PC-3 (cell line): ENCODE results near the gene PLCB4. TPM values are rescaled to one million over a fixed set of nuclear protein-coding genes. Genes with fewer than 3 reads are reported as not detected.

Experiments
- ATAC-seq: fragments of 200-7000 bp; cut with Tn5 transposase; 2 replicates; pipeline ENCODE4 v1.9.1; 2020; ENCODE audit warnings: mild to moderate bottlenecking, moderate library complexity
- BruUV-seq: library from RNA; stranded (reverse); fragments of 400-500 nt; replicated peaks from 2 replicates; lab custom pipeline; 2021; lab: Mats Ljungman, UMichigan
- CTCF ChIA-PET: fragments of 300-600 bp; sonication (Branson Sonifier 250); formaldehyde crosslinking; loops from one replicate; lab custom pipeline; 2022; ENCODE audit warnings: antibody characterized with exemption; lab: Charles Lee
- POLR2A ChIA-PET: fragments of 300-600 bp; sonication (Branson Sonifier 250); formaldehyde crosslinking; loops from one replicate; lab custom pipeline; 2022; ENCODE audit warnings: antibody characterized with exemption; ENCODE audit not compliant: unreplicated experiment; lab: Charles Lee
- DNase-seq: peaks from one replicate; pipeline ENCODE4 v3.0.0-alpha.2; 2015
- H2AFZ ChIP-seq: fragments of 300-600 bp; sonication (generic); 2 replicates; pipeline ENCODE4 v1.6.0; 2016; ENCODE audit warnings: antibody characterized with exemption, low read length
- H3F3A ChIP-seq: fragments of 300-600 bp; sonication (generic); one replicate; pipeline ENCODE4 v1.6.0; 2017; ENCODE audit warnings: antibody characterized with exemption, low read length, control low read depth, mild to moderate bottlenecking; ENCODE audit not compliant: unreplicated experiment
- H3K27ac ChIP-seq: fragments of 300-600 bp; sonication (generic); 2 replicates; pipeline ENCODE4 v1.5.1; 2016; ENCODE audit warnings: mild to moderate bottlenecking, low read length
- H3K27me3 ChIP-seq: fragments of 300-600 bp; sonication (generic); 2 replicates; pipeline ENCODE4 v1.6.1; 2016; ENCODE audit warnings: low read length, mixed read lengths
- H3K36me3 ChIP-seq: fragments of 300-600 bp; sonication (generic); 2 replicates; pipeline ENCODE4 v1.6.1; 2016; ENCODE audit warnings: low read depth, mixed run types, low read length, mixed read lengths
- H3K4me1 ChIP-seq: fragments of 300-600 bp; sonication (generic); 2 replicates; pipeline ENCODE4 v1.5.1; 2016; ENCODE audit warnings: low read length; ENCODE audit not compliant: insufficient read depth
- H3K4me2 ChIP-seq: fragments of 300-600 bp; sonication (generic); 2 replicates; pipeline ENCODE4 v1.6.0; 2016; ENCODE audit warnings: low read length
- H3K4me3 ChIP-seq: fragments of 300-600 bp; sonication (generic); 2 replicates; pipeline ENCODE4 v1.5.1; 2016; ENCODE audit warnings: mild to moderate bottlenecking, low read length, mixed read lengths
- H3K79me2 ChIP-seq: fragments of 300-600 bp; sonication (generic); 2 replicates; pipeline ENCODE4 v1.6.1; 2017; ENCODE audit warnings: low read length, mixed read lengths
- H3K9ac ChIP-seq: fragments of 300-600 bp; sonication (generic); 2 replicates; pipeline ENCODE4 v1.6.0; 2016; ENCODE audit warnings: mild to moderate bottlenecking, low read length
- H3K9me2 ChIP-seq: fragments of 300-600 bp; sonication (generic); replicated peaks from 2 replicates; pipeline ENCODE4 v1.6.1; 2016; ENCODE audit warnings: mixed run types, low read length, mixed read lengths
- H3K9me3 ChIP-seq: fragments of 300-600 bp; sonication (generic); 2 replicates; pipeline ENCODE4 v1.6.1; 2016; ENCODE audit warnings: low read length, mixed read lengths
- H4K20me1 ChIP-seq: fragments of 300-600 bp; sonication (generic); 2 replicates; pipeline ENCODE4 v1.6.1; 2016; ENCODE audit warnings: low read length, mixed read lengths
- EZH2 ChIP-seq: fragments of 300-600 bp; sonication (generic); IDR thresholded peaks from one replicate; pipeline ENCODE4 v1.6.1; 2017; ENCODE audit warnings: antibody characterized with exemption, mild to moderate bottlenecking, low read length; ENCODE audit not compliant: unreplicated experiment
- EZH2phosphoT487 ChIP-seq: fragments of 300-600 bp; sonication (generic); IDR thresholded peaks from 2 replicates; pipeline ENCODE4 v1.6.1; 2018; ENCODE audit warnings: mild to moderate bottlenecking, antibody characterized with exemption, low read length, borderline replicate concordance
- intact Hi-C: fragments of 100-400 bp; cut with micrococcal nuclease; formaldehyde crosslinking; loops from 2 replicates; pipeline ENCODE4 v1.9.0; 2023
- total RNA-seq: library from RNA; depleted of rRNA; stranded (reverse); fragments of >200 nt; gene quantifications from 2 replicates; pipeline ENCODE4 v1.2.3, GENCODE V29; 2014
- TF ChIP-seq, protein P1 (sequence below): fragments of 300-600 bp; sonication (generic); conservative IDR thresholded peaks from 2 replicates; pipeline ENCODE4 v1.5.1; 2017; ENCODE audit warnings: antibody characterized with exemption, low read depth, mild to moderate bottlenecking, low read length

Gene PLCB4
- total RNA-seq, 1 experiment from 2014 or later: 25.4 TPM

DNA sequence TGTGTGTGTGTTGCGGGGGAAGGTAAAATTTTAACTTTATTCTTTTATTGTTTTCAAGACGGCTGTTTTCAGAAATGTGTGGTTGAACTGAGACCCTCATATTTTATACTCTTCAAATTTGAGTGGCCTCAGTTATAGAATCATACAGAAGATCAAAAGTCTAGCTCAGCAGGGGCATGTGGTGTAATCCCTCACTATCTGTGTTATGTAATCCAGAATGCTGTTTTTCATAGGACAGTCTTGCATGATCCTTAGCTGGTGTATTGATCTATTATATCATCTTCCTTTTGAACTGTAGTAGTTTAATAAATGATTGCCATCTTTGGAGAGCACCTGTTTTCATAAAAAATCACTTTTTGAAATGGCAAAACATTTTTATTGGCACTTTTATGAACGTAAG lies 1.4 kb downstream of the PLCB4 start:
- intact Hi-C loops: loop anchor here (5.0 to 10.0 kb wide), 3 partner anchors 144 to 232 kb away; no protein-coding TSS in a partner anchor
- ATAC-seq: no peak
- Histone ChIP-seq H4K20me1 (no peaks in the 10 kb centered on the region), H3K4me2 (peak overlapping the region; percentile 90), H3K27me3 (no peaks in the 10 kb centered on the region), H3K9me2 (no peaks in the 10 kb centered on the region), H3K79me2 (peaks cover 62% of the 10 kb centered on the region), H3K4me3 (peak overlapping the region; percentile 91), H3K4me1 (peaks cover 43% of the 10 kb centered on the region), H3F3A (no peaks in the 10 kb centered on the region), H3K9ac (peak overlapping the region; percentile 64; the same call in 1 of the 2 replicates), H3K9me3 (no peaks in the 10 kb centered on the region), H3K27ac (no peak overlapping the region), H2AFZ (no peak overlapping the region), H3K36me3 (no peaks in the 10 kb centered on the region)
- POLR2A ChIA-PET: no interaction called here
- no peak for DNase-seq
- CTCF ChIA-PET: interaction anchor here (3.9 kb wide), 1 partner anchor 217 kb away, joined by 40 read pairs; no protein-coding TSS in a partner anchor
- no TSS peak for BruUV-seq
- TF ChIP-seq EZH2phosphoT487: no peak
- TF ChIP-seq EZH2: no peak

DNA sequence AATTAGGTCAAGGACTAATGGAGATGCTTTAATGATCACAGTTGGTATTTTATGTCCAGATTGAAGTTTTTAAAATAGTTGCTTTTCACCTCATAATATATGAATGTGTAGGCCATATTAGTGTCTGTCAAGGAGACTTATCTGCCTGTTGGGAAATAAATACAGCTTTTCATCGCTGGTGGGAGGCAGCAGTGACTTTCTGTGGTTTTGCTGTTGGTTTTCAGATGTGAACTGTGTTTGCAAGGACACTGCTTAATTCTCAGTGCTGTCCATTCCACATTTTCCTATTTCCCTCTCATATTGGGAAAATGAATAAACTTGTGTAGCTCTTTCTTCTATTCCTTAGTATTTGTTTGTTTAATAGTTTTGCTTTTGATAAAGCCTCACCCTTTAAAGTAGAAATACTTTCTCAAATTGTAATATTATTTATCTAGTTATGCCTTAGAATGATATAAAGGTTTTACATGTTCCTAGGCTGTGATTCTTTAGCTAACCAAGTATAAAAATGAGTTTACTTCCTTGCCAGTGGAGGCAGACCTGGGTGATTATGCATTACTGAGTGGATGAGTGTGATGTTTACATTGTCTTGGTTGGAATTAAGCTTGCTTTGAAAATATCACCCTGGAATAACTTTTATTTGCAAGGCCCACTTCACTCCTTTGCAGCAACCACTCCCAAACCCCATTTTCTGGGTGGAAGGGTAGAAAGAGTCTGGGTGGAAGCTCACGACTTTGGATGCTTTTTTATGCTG lies 3.3 kb downstream of the PLCB4 start:
- Histone ChIP-seq H3F3A (no peaks in the 10 kb centered on the region), H3K79me2 (peaks cover 80% of the 10 kb centered on the region), H3K4me2 (peak overlapping the region; percentile 90), H3K4me1 (peaks cover 42% of the 10 kb centered on the region), H4K20me1 (no peaks in the 10 kb centered on the region), H3K9me3 (no peaks in the 10 kb centered on the region), H3K9me2 (no peaks in the 10 kb centered on the region), H3K4me3 (peak overlapping the region; percentile 91), H3K27ac (peak overlapping the region; percentile 68), H3K9ac (peak overlapping the region; percentile 21), H3K36me3 (no peaks in the 10 kb centered on the region), H3K27me3 (no peaks in the 10 kb centered on the region), H2AFZ (0 out of 2 replicates have a peak overlapping the region, but pooled peaks have one; percentile 2)
- ChIA-PET CTCF (interaction anchor here (0.6 to 3.9 kb wide), 6 partner anchors 20 to 287 kb away, joined by 3 to 40 read pairs (median 4); no protein-coding TSS in a partner anchor), POLR2A (interaction anchor here (0.5 to 0.7 kb wide), 4 partner anchors 37 to 321 kb away, joined by 4 to 9 read pairs (median 4); no protein-coding TSS in a partner anchor)
- DNase-seq (peak; percentile 66), ATAC-seq (peak; percentile 32)
- intact Hi-C loops: loop anchor here (1.0 to 10.0 kb wide), 6 partner anchors 143 to 287 kb away; no protein-coding TSS in a partner anchor
- TSS peak; percentile 40 for BruUV-seq
- TF ChIP-seq EZH2 (no peak), EZH2phosphoT487 (no peak)
- TF ChIP-seq, protein P1, sequence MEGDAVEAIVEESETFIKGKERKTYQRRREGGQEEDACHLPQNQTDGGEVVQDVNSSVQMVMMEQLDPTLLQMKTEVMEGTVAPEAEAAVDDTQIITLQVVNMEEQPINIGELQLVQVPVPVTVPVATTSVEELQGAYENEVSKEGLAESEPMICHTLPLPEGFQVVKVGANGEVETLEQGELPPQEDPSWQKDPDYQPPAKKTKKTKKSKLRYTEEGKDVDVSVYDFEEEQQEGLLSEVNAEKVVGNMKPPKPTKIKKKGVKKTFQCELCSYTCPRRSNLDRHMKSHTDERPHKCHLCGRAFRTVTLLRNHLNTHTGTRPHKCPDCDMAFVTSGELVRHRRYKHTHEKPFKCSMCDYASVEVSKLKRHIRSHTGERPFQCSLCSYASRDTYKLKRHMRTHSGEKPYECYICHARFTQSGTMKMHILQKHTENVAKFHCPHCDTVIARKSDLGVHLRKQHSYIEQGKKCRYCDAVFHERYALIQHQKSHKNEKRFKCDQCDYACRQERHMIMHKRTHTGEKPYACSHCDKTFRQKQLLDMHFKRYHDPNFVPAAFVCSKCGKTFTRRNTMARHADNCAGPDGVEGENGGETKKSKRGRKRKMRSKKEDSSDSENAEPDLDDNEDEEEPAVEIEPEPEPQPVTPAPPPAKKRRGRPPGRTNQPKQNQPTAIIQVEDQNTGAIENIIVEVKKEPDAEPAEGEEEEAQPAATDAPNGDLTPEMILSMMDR: no peak

DNA sequence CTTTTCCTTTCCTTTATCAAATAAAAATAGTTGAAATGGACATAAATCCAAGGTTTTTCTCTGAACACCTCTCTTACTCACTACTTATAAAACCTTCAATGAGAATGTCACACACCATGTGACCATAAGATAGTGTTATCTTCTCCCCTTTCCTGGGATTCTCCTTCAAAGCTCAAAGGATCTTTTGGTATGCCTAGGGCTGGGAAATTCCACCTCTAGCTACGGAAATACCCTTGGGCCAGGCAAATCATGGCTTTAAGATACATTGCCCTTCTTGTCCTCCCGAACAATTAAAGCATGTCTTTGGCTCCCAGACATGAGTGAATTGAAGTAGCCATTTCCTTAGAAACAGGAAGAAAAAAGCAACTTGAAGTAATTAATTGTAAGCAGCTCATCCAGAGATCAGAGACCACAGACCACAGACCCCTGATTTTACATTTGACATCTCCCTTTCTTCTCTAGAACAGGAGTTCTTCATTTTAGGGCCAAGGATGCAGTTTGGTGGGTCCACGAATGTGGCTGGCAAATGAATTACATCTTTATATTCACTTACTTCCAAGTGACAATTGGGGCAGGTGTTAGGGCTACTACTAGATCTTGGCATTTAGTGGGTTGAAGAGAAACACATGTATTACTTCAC lies 4.1 kb downstream of the PLCB4 start:
- H4K20me1 ChIP-seq: no peaks in the 10 kb centered on the region
- H3F3A ChIP-seq: no peaks in the 10 kb centered on the region
- CTCF ChIA-PET: interaction anchor here (0.7 to 3.9 kb wide), 4 partner anchors 213 to 286 kb away, joined by 3 to 40 read pairs (median 5); no protein-coding TSS in a partner anchor
- no TSS peak for BruUV-seq
- peak overlapping the region; percentile 1; the same call in 1 of the 2 replicates for H3K9ac ChIP-seq
- H3K36me3 ChIP-seq: no peaks in the 10 kb centered on the region
- H3K4me2 ChIP-seq: peak overlapping the region; percentile 90
- peak overlapping the region; percentile 68 for H3K27ac ChIP-seq
- H3K27me3 ChIP-seq: no peaks in the 10 kb centered on the region
- peaks cover 38% of the 10 kb centered on the region for H3K4me1 ChIP-seq
- 0 out of 2 replicates have a peak overlapping the region, but pooled peaks have one; percentile 1 for H3K4me3 ChIP-seq
- no peaks in the 10 kb centered on the region for H3K9me3 ChIP-seq
- POLR2A ChIA-PET: interaction anchor here (0.5 to 0.7 kb wide), 3 partner anchors 37 to 220 kb away, joined by 4 to 5 read pairs (median 4); no protein-coding TSS in a partner anchor
- H3K79me2 ChIP-seq: peaks cover 88% of the 10 kb centered on the region
- H2AFZ ChIP-seq: 0 out of 2 replicates have a peak overlapping the region, but pooled peaks have one; percentile 0
- no peaks in the 10 kb centered on the region for H3K9me2 ChIP-seq
- DNase-seq (no peak), ATAC-seq (no peak)
- intact Hi-C loops: loop anchor here (1.0 to 10.0 kb wide), 6 partner anchors 142 to 286 kb away; no protein-coding TSS in a partner anchor
- TF ChIP-seq EZH2 (no peak), EZH2phosphoT487 (no peak)
- TF ChIP-seq, protein P1: no peak
